Muscle of leg (tissue), 16 donors: ENCODE data around the gene ATG101. TPM values are rescaled to one million over a fixed set of nuclear protein-coding genes. Genes with fewer than 3 reads are reported as not detected.

Source experiments
- DNase-seq: peaks from one replicate; pipeline ENCODE4 v3.0.0; 2013
- H3K27ac ChIP-seq: one replicate; pipeline ENCODE4 v1.5.1; 2013; ENCODE audit warnings: mild to moderate bottlenecking, low read length, control low read depth
- H3K27me3 ChIP-seq: one replicate; pipeline ENCODE4 v1.6.1; 2013; ENCODE audit warnings: low read length; ENCODE audit not compliant: control insufficient read depth, insufficient read depth
- H3K36me3 ChIP-seq: one replicate; pipeline ENCODE4 v1.6.1; 2013; ENCODE audit warnings: low read length; ENCODE audit not compliant: control insufficient read depth, insufficient read depth
- H3K4me1 ChIP-seq: one replicate; pipeline ENCODE4 v1.6.1; 2013; ENCODE audit warnings: low read length; ENCODE audit not compliant: control insufficient read depth, insufficient read depth
- H3K4me3 ChIP-seq: one replicate; pipeline ENCODE4 v1.5.1; 2013; ENCODE audit warnings: low read length, control low read depth
- H3K9me3 ChIP-seq: replicated peaks from 2 replicates; pipeline ENCODE4 v1.6.1; 2013; ENCODE audit warnings: low read depth, low read length; ENCODE audit not compliant: control insufficient read depth
- WGBS: methylation state at CpG from one replicate; pipeline ENCODE4 v1.1.5; 2013; ENCODE audit warnings: missing lambda C conversion rate; ENCODE audit not compliant: insufficient coverage; 5-methylcytosine and 5-hydroxymethylcytosine counted together
- long read RNA-seq, 11 donors: transcript quantifications; one replicate each; lab custom pipeline, GENCODE V29; 2026
- polyA plus RNA-seq, 8 donors: library from polyadenylated mRNA; unstranded; fragments of 120-200 nt; gene quantifications; one replicate each; pipeline versions ENCODE4 v1.2.1 to v1.2.3, GENCODE V29; 2013; ENCODE audit warnings: inconsistent platforms in 1 of 8, low replicate concordance in 1 of 8; ENCODE audit not compliant: insufficient read length in 8 of 8, insufficient read depth in 1 of 8
- total RNA-seq: library from RNA; stranded (reverse); fragments of 120-200 nt; gene quantifications from one replicate; pipeline ENCODE4 v1.2.4, GENCODE V29; 2013

The ATG101 gene, protein sequence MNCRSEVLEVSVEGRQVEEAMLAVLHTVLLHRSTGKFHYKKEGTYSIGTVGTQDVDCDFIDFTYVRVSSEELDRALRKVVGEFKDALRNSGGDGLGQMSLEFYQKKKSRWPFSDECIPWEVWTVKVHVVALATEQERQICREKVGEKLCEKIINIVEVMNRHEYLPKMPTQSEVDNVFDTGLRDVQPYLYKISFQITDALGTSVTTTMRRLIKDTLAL
- total RNA-seq (32.1 TPM), polyA plus RNA-seq (10 to 100 TPM; 25.4 to 36.9 (median 28.7) TPM)
- long read RNA-seq, donor 1, transcript ATG101-201 (4 exons, 1,439 nt): major isoform, 8 of 9 reads
- long read RNA-seq, donor 1, partial matches to known transcripts: 0 of 9 reads
- long read RNA-seq, donor 1, other reads (novel, unspliced or antisense): 0 of 9 reads
- long read RNA-seq, donor 2, partial matches to known transcripts: 0 of 3 reads
- long read RNA-seq, donor 2, other reads (novel, unspliced or antisense): 0 of 3 reads
- long read RNA-seq, donor 3, transcript ATG101-201 (4 exons, 1,439 nt): major isoform, 16 of 20 reads
- long read RNA-seq, donor 3, partial matches to known transcripts: 0 of 20 reads
- long read RNA-seq, donor 3, other reads (novel, unspliced or antisense): 0 of 20 reads
- long read RNA-seq, donor 4, transcript ATG101-201 (4 exons, 1,439 nt): major isoform, 9 of 12 reads
- long read RNA-seq, donor 4, partial matches to known transcripts: 0 of 12 reads
- long read RNA-seq, donor 4, other reads (novel, unspliced or antisense): 0 of 12 reads
- long read RNA-seq, donor 5, transcript ATG101-201 (4 exons, 1,439 nt): major isoform, 24 of 34 reads
- long read RNA-seq, donor 5, transcript ATG101-207 (4 exons, 846 nt): minor isoform, 9 of 34 reads
- long read RNA-seq, donor 5, partial matches to known transcripts: 0 of 34 reads
- long read RNA-seq, donor 5, other reads (novel, unspliced or antisense): 0 of 34 reads
- long read RNA-seq, donor 6, transcript ATG101-201 (4 exons, 1,439 nt): major isoform, 20 of 26 reads
- long read RNA-seq, donor 6, partial matches to known transcripts: 0 of 26 reads
- long read RNA-seq, donor 6, other reads (novel, unspliced or antisense): 0 of 26 reads
- long read RNA-seq, donor 7, transcript ATG101-201 (4 exons, 1,439 nt): major isoform, 11 of 14 reads
- long read RNA-seq, donor 7, partial matches to known transcripts: 0 of 14 reads
- long read RNA-seq, donor 7, other reads (novel, unspliced or antisense): 0 of 14 reads
- long read RNA-seq, donor 8, transcript ATG101-201 (4 exons, 1,439 nt): major isoform, 7 of 7 reads
- long read RNA-seq, donor 8, partial matches to known transcripts: 0 of 7 reads
- long read RNA-seq, donor 8, other reads (novel, unspliced or antisense): 0 of 7 reads
- long read RNA-seq, donor 9, partial matches to known transcripts: 0 of 3 reads
- long read RNA-seq, donor 9, other reads (novel, unspliced or antisense): 0 of 3 reads
- long read RNA-seq, donor 10, transcript ATG101-201 (4 exons, 1,439 nt): major isoform, 8 of 10 reads
- long read RNA-seq, donor 10, partial matches to known transcripts: 0 of 10 reads
- long read RNA-seq, donor 10, other reads (novel, unspliced or antisense): 0 of 10 reads
- long read RNA-seq, donor 11, transcript ATG101-201 (4 exons, 1,439 nt): major isoform, 9 of 10 reads
- long read RNA-seq, donor 11, partial matches to known transcripts: 0 of 10 reads
- long read RNA-seq, donor 11, other reads (novel, unspliced or antisense): 0 of 10 reads

DNA sequence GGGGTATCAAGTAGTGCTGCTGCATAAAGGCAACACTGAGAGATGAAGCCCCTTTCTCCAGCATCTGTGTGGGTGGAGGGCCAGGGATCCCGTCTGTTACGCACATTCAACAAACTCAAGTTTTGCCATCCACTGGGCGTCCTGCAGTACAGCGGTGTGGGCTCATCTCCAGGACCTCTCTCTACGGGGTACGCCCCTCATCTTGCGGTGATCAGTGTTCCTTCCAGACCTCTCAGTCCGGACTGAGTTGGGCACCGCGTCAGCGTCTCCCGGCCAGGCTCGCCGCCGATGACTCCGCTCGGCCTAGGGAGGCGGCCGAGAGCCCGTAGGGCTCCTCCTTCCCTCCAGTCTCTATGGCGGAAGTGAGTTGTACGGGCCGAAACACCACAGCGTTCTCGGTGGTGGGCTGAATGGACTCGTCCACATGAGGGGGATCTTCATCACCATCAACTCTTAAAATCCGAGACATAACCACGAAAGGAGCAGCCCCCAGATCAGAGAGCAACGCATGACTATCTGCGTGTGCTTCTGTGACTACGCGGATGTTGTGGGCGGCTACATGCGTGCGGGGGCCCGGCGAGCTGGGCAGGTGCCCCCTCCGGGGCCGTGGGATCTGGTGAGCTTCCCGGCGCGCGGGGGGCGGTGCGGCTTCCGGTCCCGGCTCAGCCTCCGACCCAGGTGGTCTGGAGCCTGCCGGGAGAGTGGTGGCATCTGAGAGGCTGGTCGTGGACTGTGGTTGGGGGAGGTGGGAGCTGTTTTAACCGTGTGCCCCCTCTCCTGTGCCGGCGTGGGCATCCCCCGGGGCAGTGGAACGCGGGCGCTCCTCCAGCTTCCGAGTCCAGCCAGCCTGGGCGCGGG is at the start of gene ATG101:
Gene ATG101 (plus strand): TSS at position 652 of the 858 bp plus-strand sequence. CDS start 3,673 bp downstream, outside the sequence.
- peaks cover 40% of the 10 kb centered on the region for H3K4me1 ChIP-seq
- peak within 1 kb of the TSS; percentile 48 for H3K27ac ChIP-seq
- DNase-seq: peak; percentile 98
- H3K9me3 ChIP-seq: no peaks in the 10 kb centered on the region
- WGBS: 0% methylated on average over 53 of the region's 60 CpGs
- peak within 1 kb of the TSS; percentile 95 for H3K4me3 ChIP-seq
- peaks cover 2% of the 10 kb centered on the region for H3K27me3 ChIP-seq
- H3K36me3 ChIP-seq: peaks cover 27% of the 10 kb centered on the region

DNA sequence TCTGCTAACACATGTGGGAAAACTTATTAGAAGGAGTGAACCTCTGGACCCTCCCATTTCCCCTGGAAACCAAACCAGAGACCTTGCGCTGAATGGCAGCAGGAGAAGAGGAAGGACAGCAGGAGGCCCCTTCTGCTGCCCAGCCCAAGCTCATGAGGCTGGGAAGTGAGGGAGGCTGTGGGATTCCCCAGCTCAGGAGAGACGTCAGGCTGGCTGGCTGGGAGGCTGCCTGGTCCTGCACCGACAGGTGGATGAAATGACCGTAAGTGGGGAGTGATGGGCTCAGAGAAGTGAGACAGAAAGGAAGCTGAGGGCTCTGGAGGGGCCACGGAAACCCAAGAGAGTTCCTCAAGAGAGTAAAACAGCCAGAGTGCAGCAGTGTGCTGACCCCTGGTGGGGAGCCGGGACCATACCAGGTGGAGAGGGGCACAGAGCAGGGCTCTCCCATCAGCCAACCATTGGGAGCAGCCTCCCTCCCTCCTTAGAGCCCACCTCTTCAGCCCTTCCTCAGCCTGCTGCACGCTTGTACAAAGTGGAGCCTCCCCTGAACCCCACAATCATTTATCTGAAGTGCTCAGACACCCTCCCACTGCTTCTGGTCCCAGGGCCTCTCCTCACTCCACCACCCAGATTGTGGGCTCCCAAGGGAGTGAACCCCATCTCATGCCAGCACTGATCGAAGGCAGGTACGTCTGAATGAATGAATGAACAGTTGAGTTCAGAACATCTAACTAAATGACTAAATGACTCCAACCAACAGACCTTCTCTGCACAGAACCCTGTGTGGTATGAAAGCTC is 49.0 kb upstream of the ATG101 start:
- 13% methylated on average over 7 of the region's 9 CpGs for WGBS
- DNase-seq: peak; percentile 55
- Histone ChIP-seq H3K36me3 (no peaks in the 10 kb centered on the region), H3K9me3 (no peaks in the 10 kb centered on the region), H3K27me3 (peaks cover 15% of the 10 kb centered on the region), H3K4me1 (peaks cover 28% of the 10 kb centered on the region), H3K4me3 (no peak overlapping the region), H3K27ac (no peak overlapping the region)

DNA sequence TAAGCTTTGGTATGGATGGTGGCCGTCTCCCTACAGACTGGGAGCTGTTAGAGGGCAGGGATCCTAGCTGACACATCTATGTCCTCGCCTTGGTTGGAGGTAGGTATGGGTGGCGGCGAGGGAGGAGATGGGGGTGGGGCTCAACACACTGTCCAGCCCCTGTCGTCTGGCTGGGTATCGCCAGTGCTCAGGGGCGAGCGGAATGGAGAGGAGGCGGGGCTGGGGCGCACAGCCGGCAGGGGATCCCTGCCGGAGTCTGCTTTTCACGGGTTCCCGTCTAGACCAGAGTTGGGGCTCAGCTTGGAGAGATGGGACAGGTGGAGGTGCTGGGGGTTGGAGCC is 47.0 kb upstream of the ATG101 start:
- peak overlapping the region; percentile 53 for H3K4me3 ChIP-seq
- H3K36me3 ChIP-seq: no peaks in the 10 kb centered on the region
- H3K27me3 ChIP-seq: peaks cover 15% of the 10 kb centered on the region
- WGBS: 24% methylated on average over 14 of the region's 14 CpGs
- no peak overlapping the region for H3K27ac ChIP-seq
- H3K4me1 ChIP-seq: peaks cover 47% of the 10 kb centered on the region
- no peak for DNase-seq
- no peaks in the 10 kb centered on the region for H3K9me3 ChIP-seq

DNA sequence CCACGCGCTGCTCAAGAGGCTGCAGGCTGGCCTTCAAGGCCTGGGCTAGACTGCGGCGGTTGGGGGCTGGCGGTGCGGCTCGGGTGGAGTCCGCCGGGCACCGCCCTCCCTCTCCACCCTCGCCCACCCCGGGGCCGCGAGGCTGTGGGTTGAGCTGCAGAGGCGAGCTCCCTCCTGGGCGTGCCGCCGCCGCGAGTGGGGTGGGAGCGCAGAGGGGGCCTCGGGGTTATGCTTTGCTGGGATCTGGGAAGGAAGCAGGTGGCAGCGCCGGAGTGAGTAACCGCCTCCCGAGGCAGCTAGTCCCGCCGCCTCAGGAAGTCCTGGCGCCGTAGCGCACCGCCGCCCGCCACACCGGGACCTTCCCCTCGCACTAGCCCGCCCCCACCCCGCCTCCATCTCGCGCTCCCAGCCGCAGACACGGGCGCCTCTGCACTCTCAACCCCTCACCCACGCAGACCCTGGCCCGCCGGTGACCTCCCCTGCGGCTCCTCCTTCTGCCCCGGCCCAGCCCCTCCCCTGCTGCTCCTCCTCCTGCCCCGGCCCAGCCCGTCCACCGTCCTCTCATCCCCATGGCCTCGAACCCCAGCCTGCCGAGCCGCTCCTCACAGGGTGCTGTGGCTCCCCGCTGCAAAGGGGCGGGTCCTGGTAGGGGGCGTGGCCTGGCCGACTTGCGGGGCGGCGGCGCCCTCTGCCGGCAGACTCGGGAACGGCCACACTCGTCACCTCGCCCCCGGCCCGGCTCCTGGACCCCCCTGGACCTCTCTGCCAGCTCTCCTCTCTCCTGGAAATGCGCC is 46.4 kb upstream of the ATG101 start:
- Histone ChIP-seq H3K4me3 (peak overlapping the region; percentile 53), H3K36me3 (no peaks in the 10 kb centered on the region), H3K9me3 (no peaks in the 10 kb centered on the region), H3K27ac (no peak overlapping the region), H3K4me1 (peaks cover 47% of the 10 kb centered on the region), H3K27me3 (peaks cover 15% of the 10 kb centered on the region)
- under 1% methylated on average over 62 of the region's 70 CpGs for WGBS
- DNase-seq: peak; percentile 80

DNA sequence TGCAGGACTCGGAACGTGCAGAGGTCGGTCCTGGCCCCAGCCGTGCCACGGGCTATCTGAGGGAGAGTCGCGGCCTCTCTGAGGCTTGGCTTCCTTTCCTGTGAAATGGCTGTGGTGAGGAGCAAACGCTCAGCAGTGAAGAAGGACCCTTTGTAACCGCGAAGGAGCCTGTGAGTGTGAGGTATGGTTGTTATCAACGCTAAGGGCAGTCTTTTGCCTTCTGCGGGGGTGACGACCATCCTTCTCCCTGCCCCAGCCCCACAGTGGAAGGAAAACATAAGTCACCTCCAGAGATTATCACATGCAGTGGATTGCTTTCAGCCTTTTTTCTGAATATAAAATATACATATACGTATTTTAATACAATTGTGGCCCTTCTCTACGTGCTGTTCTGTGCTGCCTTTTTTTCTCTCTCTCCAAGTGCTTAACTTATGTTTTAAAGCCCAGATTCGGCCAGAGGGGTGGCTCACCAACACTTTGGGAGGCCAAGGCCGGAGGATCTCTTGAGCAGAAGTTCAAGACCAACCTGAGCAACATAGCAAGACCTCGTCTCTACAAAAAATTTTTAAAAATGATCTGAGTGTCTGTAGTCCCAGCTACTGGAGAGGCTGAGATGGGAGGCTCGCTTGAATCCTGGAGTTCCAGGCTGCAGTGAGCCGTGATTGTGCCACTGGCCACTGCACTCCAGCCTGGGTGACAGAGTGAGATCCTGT is 45.6 kb upstream of the ATG101 start:
- Histone ChIP-seq H3K27me3 (peaks cover 15% of the 10 kb centered on the region), H3K9me3 (no peaks in the 10 kb centered on the region), H3K36me3 (no peaks in the 10 kb centered on the region), H3K4me1 (peaks cover 50% of the 10 kb centered on the region), H3K27ac (no peak overlapping the region), H3K4me3 (peak overlapping the region; percentile 53)
- no peak for DNase-seq
- WGBS: 92% methylated on average over 2 of the region's 20 CpGs

DNA sequence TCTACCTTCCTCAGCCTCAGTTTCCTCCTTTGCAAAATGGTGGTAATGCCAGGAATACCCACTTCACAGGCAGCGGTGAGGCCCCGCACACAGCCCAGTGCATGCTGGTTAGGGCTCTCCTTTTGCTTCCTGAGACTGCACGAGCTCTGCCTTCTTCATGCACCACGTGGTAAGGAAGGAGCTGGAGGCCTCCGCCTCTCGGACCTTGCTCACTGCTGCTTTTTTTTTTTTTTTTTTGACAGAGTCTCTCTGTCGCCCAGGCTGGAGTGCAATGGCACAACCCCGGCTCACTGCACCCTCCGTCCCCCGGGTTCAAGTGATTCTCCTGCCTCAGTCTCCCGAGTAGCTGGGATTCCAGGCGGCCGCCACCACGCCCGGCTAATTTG is 44.9 kb upstream of the ATG101 start:
- DNase-seq: no peak
- Histone ChIP-seq H3K9me3 (no peaks in the 10 kb centered on the region), H3K36me3 (no peaks in the 10 kb centered on the region), H3K27ac (no peak overlapping the region), H3K4me1 (peaks cover 57% of the 10 kb centered on the region), H3K4me3 (no peak overlapping the region), H3K27me3 (peaks cover 15% of the 10 kb centered on the region)
- 57% methylated on average over 7 of the region's 15 CpGs for WGBS

DNA sequence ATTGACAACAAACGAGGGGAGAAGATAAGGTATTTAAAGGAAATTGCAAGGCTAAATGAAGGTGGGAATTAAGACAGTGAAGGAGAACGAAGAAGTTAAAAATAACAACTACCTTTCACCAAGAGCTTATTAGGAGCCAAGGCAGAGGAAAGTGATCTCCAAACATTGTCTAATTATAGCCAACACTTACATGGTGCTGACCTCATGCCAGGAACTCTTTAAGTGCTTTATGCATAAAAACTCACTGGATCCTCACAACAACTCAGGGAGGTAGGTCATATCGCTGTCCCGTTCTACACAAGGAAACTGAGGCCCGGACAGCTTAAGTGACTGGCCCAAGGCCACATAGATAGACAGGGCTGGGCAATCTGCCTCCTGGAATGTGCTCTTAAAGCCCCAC is 43.5 kb upstream of the ATG101 start:
- H3K27me3 ChIP-seq: peaks cover 15% of the 10 kb centered on the region
- H3K4me1 ChIP-seq: peaks cover 58% of the 10 kb centered on the region
- WGBS: 78% methylated on average over 3 of the region's 5 CpGs
- no peaks in the 10 kb centered on the region for H3K9me3 ChIP-seq
- H3K4me3 ChIP-seq: no peak overlapping the region
- no peak for DNase-seq
- H3K27ac ChIP-seq: peak overlapping the region; percentile 83
- no peaks in the 10 kb centered on the region for H3K36me3 ChIP-seq
